Chondrocyte (in vitro differentiated cells): ENCODE results near the gene SS18L1. TPM values are rescaled to one million over a fixed set of nuclear protein-coding genes. Genes with fewer than 3 reads are reported as not detected.
A peak's percentile ranks its signal among the peaks of the same experiment; 100 is the strongest.

ENCODE experiments used
- DNase-seq: peaks from one replicate; pipeline ENCODE4 v3.0.0; 2021; ENCODE audit warnings: mixed read lengths, low spot score
- H3K27ac Mint-ChIP-seq: one replicate; pipeline ENCODE4 v1.8.0; 2021; ENCODE audit warnings: mild to moderate bottlenecking, moderate library complexity, mixed read lengths; ENCODE audit not compliant: unreplicated experiment
- H3K27me3 Mint-ChIP-seq: 2 replicates; pipeline ENCODE4 v1.8.0; 2021; ENCODE audit warnings: low read depth, mixed read lengths
- H3K36me3 Mint-ChIP-seq: 2 replicates; pipeline ENCODE4 v1.8.0; 2021; ENCODE audit warnings: low read depth, mixed read lengths
- H3K4me1 Mint-ChIP-seq: 2 replicates; pipeline ENCODE4 v1.8.0; 2021; ENCODE audit warnings: low read depth, mild to moderate bottlenecking, mixed read lengths
- H3K4me3 Mint-ChIP-seq: one replicate; pipeline ENCODE4 v1.8.0; 2021; ENCODE audit warnings: mild to moderate bottlenecking, moderate library complexity, mixed read lengths; ENCODE audit not compliant: unreplicated experiment
- H3K9me3 Mint-ChIP-seq: 2 replicates; pipeline ENCODE4 v1.8.0; 2021; ENCODE audit warnings: low read depth, mixed read lengths
- CTCF ChIP-seq: fragments of 200-600 bp; sonication (generic); IDR thresholded peaks from 2 replicates; pipeline ENCODE4 v1.5.0; 2021; ENCODE audit warnings: antibody characterized with exemption, mild to moderate bottlenecking, moderate library complexity
- total RNA-seq: library from RNA; stranded (reverse); gene quantifications from 3 replicates; pipeline ENCODE4 v1.2.1, GENCODE V29; 2021

SS18L1 gene
- total RNA-seq, 1 donor from 2014 or later, result 13.4 TPM

- H3K4me3 Mint-ChIP-seq, result no peak overlapping the region
- H3K27ac Mint-ChIP-seq, result no peak overlapping the region
- TF ChIP-seq CTCF, result no peak
- no peaks in the 10 kb centered on the region for H3K36me3 Mint-ChIP-seq
- peaks cover 40% of the 10 kb centered on the region for H3K27me3 Mint-ChIP-seq
- no peaks in the 10 kb centered on the region for H3K9me3 Mint-ChIP-seq
- peaks cover 10% of the 10 kb centered on the region for H3K4me1 Mint-ChIP-seq
- DNase-seq, result no peak
Measured at GRCh38 chr20:62216636-62217566, 73.3 kb downstream of the SS18L1 start.

- H3K27ac Mint-ChIP-seq, result no peak overlapping the region
- no peaks in the 10 kb centered on the region for H3K36me3 Mint-ChIP-seq
- peaks cover 7% of the 10 kb centered on the region for H3K4me1 Mint-ChIP-seq
- H3K27me3 Mint-ChIP-seq, result peaks cover 42% of the 10 kb centered on the region
- TF ChIP-seq CTCF, result no peak
- no peaks in the 10 kb centered on the region for H3K9me3 Mint-ChIP-seq
- no peak for DNase-seq
- no peak overlapping the region for H3K4me3 Mint-ChIP-seq
Measured at GRCh38 chr20:62217913-62218773, 74.6 kb downstream of the SS18L1 start.

DNA sequence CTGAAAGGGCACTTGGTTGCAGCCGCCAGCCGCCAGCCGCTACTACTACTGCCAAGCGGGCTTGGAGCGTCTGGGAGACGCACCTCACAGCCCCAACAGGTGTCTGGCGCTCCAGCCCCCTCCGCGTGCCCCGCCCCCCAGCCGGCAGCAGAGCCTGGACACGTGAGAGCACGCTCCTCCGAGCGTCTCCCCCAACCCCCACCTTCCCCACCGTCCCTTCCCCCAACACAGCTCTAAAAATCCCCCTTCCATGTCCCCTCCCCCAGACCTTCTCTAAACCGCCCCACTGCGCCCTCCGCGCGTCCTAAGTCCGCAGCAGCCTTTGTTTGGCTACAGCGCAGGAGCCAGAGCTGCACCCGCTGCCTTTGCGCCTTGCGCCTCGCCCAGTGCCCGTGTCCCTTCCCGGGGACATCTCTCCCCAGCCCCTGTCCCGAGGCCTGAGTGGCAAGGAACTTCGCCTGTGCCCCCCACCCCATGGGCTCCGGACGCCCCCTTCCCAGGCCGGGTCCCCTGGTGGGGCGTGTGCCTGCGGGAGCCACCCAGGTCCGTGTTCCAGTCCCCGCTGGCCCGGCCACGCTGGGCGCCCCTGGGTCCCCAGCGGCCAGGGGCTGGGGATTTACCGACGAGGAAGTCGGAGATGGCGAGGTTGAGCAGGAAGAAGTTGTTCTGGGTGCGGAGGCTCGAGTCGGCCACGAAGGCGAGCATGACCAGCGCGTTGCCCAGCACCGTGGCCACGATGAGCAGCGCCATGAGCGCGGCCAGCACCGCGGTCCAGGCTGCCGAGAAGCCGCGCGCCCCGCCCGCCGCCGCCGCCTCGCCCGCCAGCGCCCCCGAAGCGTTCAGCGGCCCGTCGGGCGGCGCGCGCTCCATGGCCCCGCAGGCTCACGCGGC lies 75.8 kb downstream of the SS18L1 start:
- peaks cover 44% of the 10 kb centered on the region for H3K27me3 Mint-ChIP-seq
- no peak overlapping the region for H3K27ac Mint-ChIP-seq

DNA sequence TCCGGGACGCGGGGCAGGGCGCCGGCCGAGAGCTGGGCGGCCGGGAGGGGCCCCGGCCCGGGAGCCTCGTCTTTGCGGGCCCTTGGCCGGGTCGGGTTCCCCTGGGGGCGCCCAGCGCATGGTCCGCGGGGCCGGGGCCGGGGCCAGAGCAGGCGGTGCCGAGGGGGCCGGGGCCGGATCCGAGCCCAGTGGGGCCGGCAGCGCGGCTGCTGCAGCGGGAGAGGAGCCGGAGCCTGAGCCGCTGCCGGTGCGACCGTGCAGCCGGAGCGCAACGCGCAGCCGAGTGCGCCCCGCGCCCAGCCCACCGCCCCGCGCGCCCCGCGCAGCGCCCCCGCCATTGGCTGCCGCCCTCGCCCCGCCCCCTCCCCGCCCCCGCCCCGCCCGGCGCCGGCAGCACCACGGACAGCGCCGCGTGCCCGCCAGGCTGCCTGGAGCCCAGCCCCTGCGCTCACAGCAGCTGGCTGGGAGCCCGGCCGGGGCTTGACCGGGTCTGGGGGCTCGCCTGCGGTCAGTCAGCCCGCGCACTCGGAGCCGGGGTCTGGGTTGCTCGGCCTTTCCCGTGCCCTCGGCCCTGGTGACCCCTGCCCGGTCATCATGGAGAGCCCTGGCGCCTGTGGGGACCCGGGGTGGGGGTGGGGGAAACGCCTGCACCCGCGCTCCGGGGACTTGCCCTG lies 76.6 kb downstream of the SS18L1 start, which contains the start of gene HRH3:
Gene HRH3 (minus strand): TSS at position 287 of the 674 bp plus-strand sequence. CDS start 308 bp downstream, outside the sequence.
- no peaks in the 10 kb centered on the region for H3K9me3 Mint-ChIP-seq
- H3K4me1 Mint-ChIP-seq, result peaks cover 7% of the 10 kb centered on the region
- H3K27me3 Mint-ChIP-seq, result peaks cover 47% of the 10 kb centered on the region
- H3K4me3 Mint-ChIP-seq, result peak within 1 kb of the TSS; percentile 19
- H3K27ac Mint-ChIP-seq, result no peak within 1 kb of the TSS
- no peak for DNase-seq
- no peaks in the 10 kb centered on the region for H3K36me3 Mint-ChIP-seq
- no peak for TF ChIP-seq CTCF

More for the DNA sequence above, 75.8 kb downstream of the SS18L1 start:
- H3K4me1 Mint-ChIP-seq, result peaks cover 7% of the 10 kb centered on the region
- H3K4me3 Mint-ChIP-seq, result peak overlapping the region; percentile 19
- no peak for TF ChIP-seq CTCF
- DNase-seq, result no peak
- H3K36me3 Mint-ChIP-seq, result no peaks in the 10 kb centered on the region
- no peaks in the 10 kb centered on the region for H3K9me3 Mint-ChIP-seq
